22Rv1 (cell line): ENCODE data around the gene NCKAP5.

Experiments used
- ZFX ChIP-seq: fragments of 450-650 bp; IDR thresholded peaks from 2 replicates; pipeline ENCODE4 v1.6.1; 2017; ENCODE audit warnings: antibody characterized with exemption, borderline replicate concordance
- TF ChIP-seq, protein P1 (sequence below): fragments of 450-650 bp; IDR thresholded peaks from 2 replicates; pipeline ENCODE4 v1.5.1; 2017; ENCODE audit warnings: mild to moderate bottlenecking

DNA sequence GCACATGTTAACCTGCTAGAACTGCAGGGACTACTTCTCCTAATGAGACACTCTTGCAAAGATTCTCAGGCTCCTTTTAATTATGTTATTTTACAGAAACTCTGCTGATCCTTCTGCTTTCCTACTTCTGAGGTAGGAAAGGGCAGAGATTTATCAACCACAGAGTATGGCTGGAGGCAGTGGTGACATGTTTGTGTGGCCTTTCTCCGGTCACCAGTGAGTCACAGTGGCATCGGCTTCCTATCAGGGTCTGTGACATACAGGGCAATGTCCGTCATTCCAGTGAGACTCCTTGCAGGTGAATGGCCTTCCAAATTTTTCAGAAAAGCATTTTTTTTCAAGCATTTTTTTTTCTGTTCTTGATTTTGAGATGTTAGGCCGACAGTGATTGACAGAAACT, 717.6 kb downstream of the NCKAP5 start:
- TF ChIP-seq, protein P1, sequence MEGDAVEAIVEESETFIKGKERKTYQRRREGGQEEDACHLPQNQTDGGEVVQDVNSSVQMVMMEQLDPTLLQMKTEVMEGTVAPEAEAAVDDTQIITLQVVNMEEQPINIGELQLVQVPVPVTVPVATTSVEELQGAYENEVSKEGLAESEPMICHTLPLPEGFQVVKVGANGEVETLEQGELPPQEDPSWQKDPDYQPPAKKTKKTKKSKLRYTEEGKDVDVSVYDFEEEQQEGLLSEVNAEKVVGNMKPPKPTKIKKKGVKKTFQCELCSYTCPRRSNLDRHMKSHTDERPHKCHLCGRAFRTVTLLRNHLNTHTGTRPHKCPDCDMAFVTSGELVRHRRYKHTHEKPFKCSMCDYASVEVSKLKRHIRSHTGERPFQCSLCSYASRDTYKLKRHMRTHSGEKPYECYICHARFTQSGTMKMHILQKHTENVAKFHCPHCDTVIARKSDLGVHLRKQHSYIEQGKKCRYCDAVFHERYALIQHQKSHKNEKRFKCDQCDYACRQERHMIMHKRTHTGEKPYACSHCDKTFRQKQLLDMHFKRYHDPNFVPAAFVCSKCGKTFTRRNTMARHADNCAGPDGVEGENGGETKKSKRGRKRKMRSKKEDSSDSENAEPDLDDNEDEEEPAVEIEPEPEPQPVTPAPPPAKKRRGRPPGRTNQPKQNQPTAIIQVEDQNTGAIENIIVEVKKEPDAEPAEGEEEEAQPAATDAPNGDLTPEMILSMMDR, result no peak
- no peak for TF ChIP-seq ZFX
